Memory B cell (primary cell): ENCODE results near the gene OR1N1.
"Not testable (repeated sequence)": the region's sequence is repeated elsewhere in the genome, so short reads cannot be mapped to it uniquely, and the experiment has no call there.

Experiments
- ATAC-seq: fragments of 150-1000 bp; cut with Tn5 transposase; 2 replicates; pipeline ENCODE4 v1.10.0; 2021; ENCODE audit warnings: low read depth, mild to moderate bottlenecking, moderate library complexity
- DNase-seq, 2 donors: peaks; one replicate each; pipeline ENCODE4 v3.0.0; 2022; ENCODE audit warnings: low spot score in 2 of 2
- H3K27ac Mint-ChIP-seq: one replicate; pipeline ENCODE4 v1.8.0; 2022; ENCODE audit warnings: mild to moderate bottlenecking, moderate library complexity, mixed read lengths
- H3K27me3 Mint-ChIP-seq: one replicate; pipeline ENCODE4 v1.8.0; 2022; ENCODE audit warnings: mixed read lengths
- H3K36me3 Mint-ChIP-seq: one replicate; pipeline ENCODE4 v1.8.0; 2022; ENCODE audit warnings: mild to moderate bottlenecking, mixed read lengths
- H3K4me1 Mint-ChIP-seq: one replicate; pipeline ENCODE4 v1.8.0; 2022; ENCODE audit warnings: mixed read lengths
- H3K4me3 Mint-ChIP-seq: one replicate; pipeline ENCODE4 v1.8.0; 2022; ENCODE audit warnings: mild to moderate bottlenecking, moderate library complexity, mixed read lengths
- H3K9me3 Mint-ChIP-seq: one replicate; pipeline ENCODE4 v1.8.0; 2022; ENCODE audit warnings: mixed read lengths

OR1N1 gene, protein sequence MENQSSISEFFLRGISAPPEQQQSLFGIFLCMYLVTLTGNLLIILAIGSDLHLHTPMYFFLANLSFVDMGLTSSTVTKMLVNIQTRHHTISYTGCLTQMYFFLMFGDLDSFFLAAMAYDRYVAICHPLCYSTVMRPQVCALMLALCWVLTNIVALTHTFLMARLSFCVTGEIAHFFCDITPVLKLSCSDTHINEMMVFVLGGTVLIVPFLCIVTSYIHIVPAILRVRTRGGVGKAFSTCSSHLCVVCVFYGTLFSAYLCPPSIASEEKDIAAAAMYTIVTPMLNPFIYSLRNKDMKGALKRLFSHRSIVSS

DNA sequence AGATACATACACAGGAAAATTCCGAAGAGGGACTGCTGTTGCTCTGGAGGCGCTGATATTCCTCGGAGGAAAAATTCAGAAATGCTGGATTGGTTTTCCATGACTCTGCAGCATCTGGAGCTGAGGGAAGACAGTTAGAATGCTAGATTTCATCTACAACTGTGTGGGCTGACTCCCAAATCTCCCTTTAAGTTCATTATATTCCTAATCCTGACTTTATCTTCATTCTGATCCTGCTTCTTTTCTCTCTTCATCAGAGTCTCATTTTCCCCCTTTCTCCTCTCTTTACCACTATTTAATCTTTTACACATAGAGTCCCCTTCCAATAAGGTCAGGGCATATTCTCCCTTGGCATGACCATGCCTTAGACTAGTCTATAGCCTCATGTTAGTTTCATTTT, at the start of gene OR1N1:
Gene OR1N1, minus strand, starts transcription at position 101 of the 400 bp plus-strand sequence. Its CDS starts 0 bp downstream, at position 101.
- H3K4me3 Mint-ChIP-seq = no peak within 1 kb of the TSS
- H3K27me3 Mint-ChIP-seq = peaks cover 15% of the 10 kb centered on the region
- no peak within 1 kb of the TSS for H3K27ac Mint-ChIP-seq
- H3K4me1 Mint-ChIP-seq = no peaks in the 10 kb centered on the region
- no peaks in the 10 kb centered on the region for H3K9me3 Mint-ChIP-seq
- ATAC-seq = no peak
- DNase-seq = no peak
- no peaks in the 10 kb centered on the region for H3K36me3 Mint-ChIP-seq

DNA sequence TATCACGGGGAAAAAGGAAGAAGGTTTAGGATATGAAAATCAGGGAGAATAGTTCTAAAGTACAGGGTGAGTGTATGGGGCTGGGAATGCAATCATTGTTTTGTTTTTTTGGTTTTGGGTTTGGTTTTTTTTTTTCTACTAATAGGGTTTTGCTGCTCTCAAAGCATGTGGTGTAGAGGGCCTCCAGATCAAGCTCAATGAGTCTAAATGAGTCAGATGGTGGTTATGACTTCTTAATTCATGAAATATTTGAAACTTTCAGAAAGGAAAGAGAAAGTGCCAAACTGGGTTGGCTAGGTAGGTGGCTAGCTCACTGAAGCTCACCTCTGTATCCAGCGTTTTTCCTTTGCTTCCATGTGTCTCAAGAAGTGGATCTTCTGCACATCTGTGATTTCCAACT, 45.4 kb upstream of the OR1N1 start:
- Mint-ChIP-seq H3K4me1 (no peaks in the 10 kb centered on the region), H3K9me3 (no peaks in the 10 kb centered on the region), H3K4me3 (no peak overlapping the region), H3K27me3 (peaks cover 7% of the 10 kb centered on the region), H3K27ac (no peak overlapping the region), H3K36me3 (peaks cover 5% of the 10 kb centered on the region)
- ATAC-seq (no peak), DNase-seq (no peak)

DNA sequence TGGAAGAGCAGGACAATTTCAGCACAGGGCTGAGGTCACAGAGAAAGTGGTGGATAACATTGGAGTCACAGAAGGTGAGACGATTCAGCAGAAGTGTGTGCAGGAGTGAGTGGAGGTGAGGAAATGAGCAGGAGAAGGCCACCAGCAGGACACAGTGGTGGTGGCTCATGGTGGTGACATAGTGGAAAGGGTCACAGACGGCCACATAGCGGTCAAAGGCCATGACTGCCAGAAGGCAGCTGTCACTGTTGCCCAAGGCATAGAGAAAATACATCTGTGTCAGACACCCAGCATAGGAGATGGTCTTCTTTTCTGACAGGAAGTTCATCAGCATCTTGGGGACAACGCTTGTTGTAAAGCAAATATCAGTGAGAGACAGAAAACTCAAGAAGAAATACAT, 40.8 kb upstream of the OR1N1 start:
- H3K27me3 Mint-ChIP-seq = peaks cover 19% of the 10 kb centered on the region
- no peaks in the 10 kb centered on the region for H3K9me3 Mint-ChIP-seq
- DNase-seq (no peak), ATAC-seq (no peak)
- H3K4me1 Mint-ChIP-seq = no peaks in the 10 kb centered on the region
- no peak overlapping the region for H3K4me3 Mint-ChIP-seq
- H3K36me3 Mint-ChIP-seq = peaks cover 2% of the 10 kb centered on the region
- no peak overlapping the region for H3K27ac Mint-ChIP-seq

DNA sequence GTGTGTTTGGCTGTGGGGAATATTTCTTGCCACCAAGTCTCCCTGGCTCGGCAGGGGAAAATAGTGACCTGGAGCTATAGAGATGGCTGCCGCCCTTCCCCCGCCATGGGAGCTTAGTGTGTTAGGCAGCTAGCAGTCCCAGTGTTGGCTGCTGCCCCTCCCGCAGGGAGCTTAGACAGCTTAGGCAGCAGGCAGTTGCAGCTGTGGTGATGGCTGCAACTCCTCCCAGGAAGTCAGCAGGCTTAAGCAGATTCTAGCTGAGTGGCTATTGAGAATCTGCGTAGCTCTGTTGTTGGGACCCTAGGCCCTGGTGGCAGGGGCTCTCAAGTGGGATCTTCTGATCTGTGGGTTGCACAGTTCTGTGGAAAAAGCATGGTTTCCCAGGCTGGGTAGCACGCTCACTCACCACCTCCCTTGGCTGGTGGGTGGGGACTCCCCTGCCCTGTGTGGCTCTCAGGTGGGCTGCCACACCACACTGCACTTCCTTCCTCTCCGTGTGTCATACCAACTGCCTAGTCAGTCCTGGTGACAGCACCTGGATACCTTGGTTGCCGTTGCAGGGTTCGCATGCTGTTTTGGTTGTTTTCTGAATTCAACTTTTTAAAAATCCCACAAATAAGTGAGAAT, 35.2 kb upstream of the OR1N1 start:
- Mint-ChIP-seq H3K9me3 (peaks cover 10% of the 10 kb centered on the region), H3K27me3 (peaks cover 17% of the 10 kb centered on the region), H3K4me1 (no peaks in the 10 kb centered on the region), H3K27ac (no peak overlapping the region), H3K4me3 (no peak overlapping the region), H3K36me3 (peaks cover 6% of the 10 kb centered on the region)
- DNase-seq (no peak), ATAC-seq (no peak)

DNA sequence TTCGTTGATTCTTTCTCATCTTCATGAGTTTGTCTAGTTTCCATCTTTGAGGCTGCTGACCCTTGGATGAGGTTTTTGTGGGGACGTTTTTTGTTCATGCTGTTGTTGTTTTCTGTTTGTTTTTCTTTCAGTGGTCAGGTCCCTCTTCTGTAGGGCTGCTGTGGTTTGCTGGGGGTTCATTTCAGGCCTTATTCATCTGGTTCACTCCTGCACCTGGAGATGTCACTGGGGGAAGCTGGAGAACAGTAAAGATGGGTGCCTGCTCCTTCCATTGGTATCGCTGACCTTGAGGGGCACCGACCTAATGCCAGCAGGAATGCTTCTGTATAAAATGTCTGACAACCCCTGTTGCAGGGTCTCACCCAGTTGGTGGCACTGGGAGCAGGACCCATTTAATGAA, 34.4 kb upstream of the OR1N1 start:
- H3K27ac Mint-ChIP-seq = no peak overlapping the region
- no peak overlapping the region for H3K4me3 Mint-ChIP-seq
- peaks cover 10% of the 10 kb centered on the region for H3K9me3 Mint-ChIP-seq
- H3K36me3 Mint-ChIP-seq = peaks cover 6% of the 10 kb centered on the region
- DNase-seq (no peak), ATAC-seq (no peak)
- H3K27me3 Mint-ChIP-seq = peaks cover 15% of the 10 kb centered on the region
- H3K4me1 Mint-ChIP-seq = no peaks in the 10 kb centered on the region

DNA sequence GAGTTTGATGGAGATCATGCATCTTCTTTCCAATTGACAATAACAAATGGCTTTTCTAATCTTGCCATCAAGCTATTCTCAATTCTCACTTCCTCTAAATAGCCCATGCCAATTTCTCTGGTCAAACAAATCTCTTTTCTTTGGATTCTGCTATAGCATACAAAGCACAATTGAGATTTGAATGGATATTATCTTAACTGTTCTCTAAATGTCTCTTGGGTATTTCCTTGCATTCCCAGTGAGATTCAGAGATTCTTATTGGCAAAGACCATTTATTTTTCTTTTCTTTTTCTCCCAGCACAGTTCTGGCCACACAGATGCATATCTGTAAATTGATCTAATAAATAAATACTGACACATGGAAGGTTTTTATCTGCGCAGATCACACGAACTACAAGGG, 25.7 kb upstream of the OR1N1 start, which contains the start of gene OR1N2:
Gene OR1N2, plus strand, starts transcription at position 301 of the 400 bp plus-strand sequence. CDS start 100 bp downstream, outside the sequence.
- H3K9me3 Mint-ChIP-seq = peaks cover 6% of the 10 kb centered on the region
- H3K36me3 Mint-ChIP-seq = no peaks in the 10 kb centered on the region
- peaks cover 11% of the 10 kb centered on the region for H3K27me3 Mint-ChIP-seq
- no peak within 1 kb of the TSS for H3K27ac Mint-ChIP-seq
- no peak within 1 kb of the TSS for H3K4me3 Mint-ChIP-seq
- no peak for ATAC-seq
- no peaks in the 10 kb centered on the region for H3K4me1 Mint-ChIP-seq
- no peak for DNase-seq

DNA sequence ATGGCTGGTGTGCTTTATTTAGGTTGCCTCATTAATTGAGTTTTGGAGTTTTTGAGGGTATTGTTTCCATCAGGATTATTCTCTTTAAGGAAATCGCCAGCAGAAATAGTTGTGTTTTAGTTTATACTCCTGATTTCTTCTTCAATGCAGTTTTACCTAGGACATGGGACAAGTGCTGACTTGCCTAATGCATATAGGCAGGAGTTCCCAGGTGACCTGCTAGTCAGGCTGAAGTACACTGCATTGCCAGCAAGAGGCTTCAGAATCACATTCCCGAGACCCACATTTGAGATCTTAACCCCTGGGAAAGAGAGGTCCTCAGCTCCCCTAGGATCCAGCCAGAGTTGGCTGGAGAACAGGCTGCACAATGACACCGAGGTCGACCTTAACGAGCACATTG, 24.3 kb upstream of the OR1N1 start:
- peaks cover 11% of the 10 kb centered on the region for H3K27me3 Mint-ChIP-seq
- no peaks in the 10 kb centered on the region for H3K4me1 Mint-ChIP-seq
- no peaks in the 10 kb centered on the region for H3K36me3 Mint-ChIP-seq
- ATAC-seq = no peak
- peaks cover 6% of the 10 kb centered on the region for H3K9me3 Mint-ChIP-seq
- H3K27ac Mint-ChIP-seq = no peak overlapping the region
- no peak for DNase-seq
- H3K4me3 Mint-ChIP-seq = no peak overlapping the region

DNA sequence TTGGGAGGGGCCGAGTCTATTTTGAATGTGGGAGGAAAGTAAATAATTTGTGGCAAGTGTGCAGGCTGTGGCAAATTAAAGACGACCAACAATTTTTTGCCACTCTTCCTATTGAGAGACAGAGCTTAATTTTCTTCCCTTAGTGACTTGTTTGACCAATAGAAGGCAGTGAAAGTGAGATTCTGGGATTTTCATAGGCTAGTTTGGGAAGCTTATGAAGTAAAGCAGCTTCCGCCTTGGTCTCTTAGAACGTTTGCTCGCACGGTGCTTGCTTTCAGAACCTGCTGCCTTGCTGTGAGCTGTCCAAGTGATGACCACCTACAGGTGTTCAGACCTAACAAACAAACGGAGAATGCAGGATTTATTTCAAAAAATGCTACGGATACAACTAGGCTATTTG, 19.1 kb upstream of the OR1N1 start:
- H3K27me3 Mint-ChIP-seq = peaks cover 4% of the 10 kb centered on the region
- H3K4me3 Mint-ChIP-seq = no peak overlapping the region
- no peak for DNase-seq
- H3K9me3 Mint-ChIP-seq = peaks cover 6% of the 10 kb centered on the region
- no peaks in the 10 kb centered on the region for H3K36me3 Mint-ChIP-seq
- no peaks in the 10 kb centered on the region for H3K4me1 Mint-ChIP-seq
- H3K27ac Mint-ChIP-seq = no peak overlapping the region
- ATAC-seq = no peak

DNA sequence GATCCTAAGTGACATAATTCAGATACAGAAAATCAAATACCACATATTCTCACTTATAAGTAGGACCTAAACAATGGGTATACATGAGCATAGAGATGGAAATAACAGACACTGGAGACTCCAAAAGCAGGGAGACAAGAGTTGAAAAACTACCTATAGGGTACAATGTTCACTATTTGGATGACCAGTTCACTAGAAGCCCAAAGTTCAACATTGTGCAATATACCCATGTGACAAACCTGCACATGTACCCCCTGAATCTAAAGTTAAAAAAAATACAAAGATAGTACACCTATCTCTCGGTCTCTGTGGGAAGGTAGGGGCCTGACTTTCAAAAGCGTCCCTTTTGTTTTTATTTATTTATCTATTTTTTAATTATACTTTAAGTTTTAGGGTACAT, 11.7 kb upstream of the OR1N1 start:
- no peak overlapping the region for H3K4me3 Mint-ChIP-seq
- ATAC-seq (no peak), DNase-seq (no peak)
- no peak overlapping the region for H3K27ac Mint-ChIP-seq
- H3K36me3 Mint-ChIP-seq = no peaks in the 10 kb centered on the region
- no peaks in the 10 kb centered on the region for H3K4me1 Mint-ChIP-seq
- peaks cover 3% of the 10 kb centered on the region for H3K27me3 Mint-ChIP-seq
- H3K9me3 Mint-ChIP-seq = peaks cover 3% of the 10 kb centered on the region

DNA sequence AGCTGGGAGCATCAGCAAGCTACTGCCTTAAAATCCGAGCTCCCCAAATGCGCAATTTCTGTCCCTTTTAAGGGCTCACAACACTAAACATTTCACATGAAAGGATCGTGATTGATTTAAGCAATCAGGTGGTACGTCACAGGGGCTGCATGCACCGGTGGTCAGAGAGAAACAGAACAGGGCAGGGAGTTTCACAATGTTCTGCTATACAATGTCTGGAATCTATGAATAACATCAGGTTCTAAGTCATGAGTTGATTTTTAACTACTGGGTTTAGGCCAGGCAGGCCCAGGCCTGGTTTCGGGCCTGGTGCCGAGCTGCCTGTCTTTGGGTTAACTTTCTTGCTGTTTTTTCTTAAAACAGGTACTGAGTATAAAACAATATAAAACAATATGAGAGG, 10.0 kb upstream of the OR1N1 start:
- not testable (repeated sequence) for H3K27ac Mint-ChIP-seq, H3K4me3 Mint-ChIP-seq, DNase-seq, ATAC-seq, H3K36me3 Mint-ChIP-seq, H3K4me1 Mint-ChIP-seq, H3K9me3 Mint-ChIP-seq, H3K27me3 Mint-ChIP-seq

DNA sequence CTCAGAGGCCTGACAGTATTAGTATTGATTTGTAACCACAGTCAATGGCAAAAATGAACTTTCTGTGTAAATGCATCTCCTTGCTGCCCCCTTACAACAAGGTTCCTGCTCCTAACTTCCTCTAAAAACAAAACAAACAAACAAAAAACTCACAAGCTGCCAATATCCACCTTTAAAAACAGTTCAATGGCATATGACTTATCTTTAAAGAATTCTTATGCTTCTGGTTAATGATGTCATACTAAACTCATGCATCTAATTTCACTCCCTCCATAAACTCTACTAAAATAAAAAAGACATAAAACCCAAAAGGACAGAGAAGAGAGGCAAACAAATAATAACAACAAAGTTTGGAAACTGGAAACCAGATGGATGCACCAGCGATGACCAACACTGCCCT, 9.0 kb upstream of the OR1N1 start:
- no peak overlapping the region for H3K4me3 Mint-ChIP-seq
- H3K9me3 Mint-ChIP-seq = peaks cover 3% of the 10 kb centered on the region
- no peak overlapping the region for H3K27ac Mint-ChIP-seq
- no peak for ATAC-seq
- peaks cover 7% of the 10 kb centered on the region for H3K27me3 Mint-ChIP-seq
- H3K4me1 Mint-ChIP-seq = no peaks in the 10 kb centered on the region
- H3K36me3 Mint-ChIP-seq = no peaks in the 10 kb centered on the region
- DNase-seq = no peak

DNA sequence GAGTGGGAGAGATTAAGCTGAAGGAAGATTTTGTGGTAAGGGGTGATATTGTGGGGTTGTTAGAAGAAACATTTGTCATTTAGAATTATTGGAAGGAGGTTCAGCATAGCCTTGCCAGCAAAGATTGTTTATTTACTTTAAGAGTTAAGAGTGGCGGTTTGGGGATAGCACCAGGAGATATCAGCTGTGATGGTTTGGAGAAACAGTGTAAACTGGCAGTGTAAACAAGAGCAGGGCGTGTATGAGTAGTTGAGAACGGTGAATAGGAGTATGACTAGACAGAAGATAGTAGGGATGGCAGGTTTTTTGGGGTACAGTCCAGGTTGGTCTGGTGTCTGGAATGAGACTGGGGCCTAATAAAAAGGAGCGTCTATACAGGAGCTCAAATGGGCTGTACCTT, 4.1 kb upstream of the OR1N1 start:
- H3K9me3 Mint-ChIP-seq, H3K4me1 Mint-ChIP-seq, ATAC-seq, H3K4me3 Mint-ChIP-seq, DNase-seq, H3K27ac Mint-ChIP-seq, H3K36me3 Mint-ChIP-seq: not testable (repeated sequence)
- peaks cover 16% of the 10 kb centered on the region for H3K27me3 Mint-ChIP-seq

DNA sequence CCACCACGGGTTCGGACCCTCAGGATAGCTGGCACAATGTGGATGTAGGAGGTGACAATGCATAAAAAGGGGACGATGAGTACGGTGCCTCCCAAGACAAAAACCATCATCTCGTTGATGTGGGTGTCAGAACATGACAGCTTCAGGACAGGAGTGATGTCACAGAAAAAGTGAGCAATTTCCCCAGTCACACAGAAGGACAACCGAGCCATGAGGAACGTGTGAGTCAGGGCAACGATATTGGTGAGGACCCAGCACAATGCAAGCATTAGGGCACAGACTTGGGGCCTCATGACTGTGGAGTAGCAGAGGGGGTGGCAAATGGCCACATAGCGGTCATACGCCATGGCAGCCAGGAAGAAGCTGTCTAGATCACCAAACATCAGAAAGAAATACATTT, 491 bp downstream of the OR1N1 start:
- ATAC-seq (no peak), DNase-seq (no peak)
- peaks cover 15% of the 10 kb centered on the region for H3K27me3 Mint-ChIP-seq
- H3K4me3 Mint-ChIP-seq = no peak overlapping the region
- H3K27ac Mint-ChIP-seq = no peak overlapping the region
- no peaks in the 10 kb centered on the region for H3K9me3 Mint-ChIP-seq
- H3K36me3 Mint-ChIP-seq = no peaks in the 10 kb centered on the region
- H3K4me1 Mint-ChIP-seq = no peaks in the 10 kb centered on the region

DNA sequence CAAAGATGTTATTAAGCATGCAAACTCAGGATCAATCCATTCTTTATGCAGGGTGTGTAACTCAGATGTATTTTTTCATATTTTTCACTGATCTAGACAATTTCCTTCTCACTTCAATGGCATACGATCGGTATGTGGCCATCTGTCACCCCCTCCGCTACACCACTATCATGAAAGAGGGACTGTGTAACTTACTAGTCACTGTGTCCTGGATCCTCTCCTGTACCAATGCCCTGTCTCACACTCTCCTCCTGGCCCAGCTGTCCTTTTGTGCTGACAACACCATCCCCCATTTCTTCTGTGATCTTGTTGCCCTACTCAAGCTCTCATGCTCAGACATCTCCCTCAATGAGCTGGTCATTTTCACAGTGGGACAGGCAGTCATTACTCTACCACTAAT, 7.7 kb downstream of the OR1N1 start:
- no peaks in the 10 kb centered on the region for H3K4me1 Mint-ChIP-seq
- H3K27me3 Mint-ChIP-seq = peaks cover 7% of the 10 kb centered on the region
- no peaks in the 10 kb centered on the region for H3K9me3 Mint-ChIP-seq
- no peak overlapping the region for H3K27ac Mint-ChIP-seq
- DNase-seq (no peak), ATAC-seq (no peak)
- H3K4me3 Mint-ChIP-seq = no peak overlapping the region
- H3K36me3 Mint-ChIP-seq = no peaks in the 10 kb centered on the region

DNA sequence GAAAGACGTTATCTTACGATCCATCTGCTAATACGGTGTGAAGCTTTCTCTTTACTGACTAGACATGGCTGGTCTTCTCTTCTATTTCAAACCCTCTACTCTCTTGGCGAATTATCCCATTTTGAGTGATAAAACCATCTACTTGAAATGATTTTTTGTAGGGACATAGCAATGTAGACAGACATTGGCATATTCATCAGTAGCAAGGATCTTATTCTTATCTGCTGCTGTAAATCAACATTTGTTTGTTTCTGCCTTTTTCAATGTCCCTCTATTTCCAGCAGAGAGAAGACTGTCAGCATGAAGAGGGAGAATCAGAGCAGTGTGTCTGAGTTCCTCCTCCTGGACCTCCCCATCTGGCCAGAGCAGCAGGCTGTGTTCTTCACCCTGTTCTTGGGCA, 8.3 kb downstream of the OR1N1 start, which contains the start of gene OR1J4:
Gene OR1J4, plus strand, starts transcription at position 301 of the 400 bp plus-strand sequence. Its CDS starts 0 bp downstream, at position 301.
- Mint-ChIP-seq H3K4me3 (no peak within 1 kb of the TSS), H3K27ac (no peak within 1 kb of the TSS), H3K36me3 (no peaks in the 10 kb centered on the region), H3K9me3 (no peaks in the 10 kb centered on the region), H3K27me3 (peaks cover 7% of the 10 kb centered on the region), H3K4me1 (no peaks in the 10 kb centered on the region)
- DNase-seq = no peak
- no peak for ATAC-seq
